ENCODE measurements around the gene OGDH.
A peak's percentile ranks its signal among the peaks of the same experiment; 100 is the strongest.
"Not testable (repeated sequence)": the region's sequence is repeated elsewhere in the genome, so short reads cannot be mapped to it uniquely, and the experiment has no call there.

OGDH gene

GRCh38 chr7:44606341-44607140 is at the start of gene OGDH:
TSS of gene OGDH (plus strand) at chr7:44606627. CDS start at chr7:44624344, 17,717 bp downstream.
- DNase-seq (ENCODE audit: low read depth, low spot score): peak; percentile 95

GRCh38 chr7:44557485-44557884 is 48.9 kb upstream of the OGDH start:
- DNase-seq (ENCODE audit: low read depth, low spot score): no peak

GRCh38 chr7:44559485-44559884 is 46.9 kb upstream of the OGDH start:
- DNase-seq (ENCODE audit: low read depth, low spot score): no peak

- DNase-seq (ENCODE audit: low read depth, low spot score): no peak
Observed at GRCh38 chr7:44561481-44561880, 44.9 kb upstream of the OGDH start.

- no peak for DNase-seq (ENCODE audit: low read depth, low spot score)
Observed at GRCh38 chr7:44561962-44562621, 44.3 kb upstream of the OGDH start.

- DNase-seq (ENCODE audit: low read depth, low spot score): not testable (repeated sequence)
Observed at GRCh38 chr7:44562622-44562962, 43.8 kb upstream of the OGDH start.

GRCh38 chr7:44563171-44563679 is 43.2 kb upstream of the OGDH start:
- DNase-seq (ENCODE audit: low read depth, low spot score): no peak

- DNase-seq (ENCODE audit: low read depth, low spot score): no peak
Observed at GRCh38 chr7:44564606-44565005, 41.8 kb upstream of the OGDH start.

GRCh38 chr7:44565097-44565794 is 41.2 kb upstream of the OGDH start:
- peak; percentile 12 for DNase-seq (ENCODE audit: low read depth, low spot score)

GRCh38 chr7:44565795-44566559 is 40.5 kb upstream of the OGDH start:
- no peak for DNase-seq (ENCODE audit: low read depth, low spot score)

GRCh38 chr7:44566680-44567079 is 39.7 kb upstream of the OGDH start:
- DNase-seq (ENCODE audit: low read depth, low spot score): no peak

GRCh38 chr7:44567884-44568283 is 38.5 kb upstream of the OGDH start:
- no peak for DNase-seq (ENCODE audit: low read depth, low spot score)

- no peak for DNase-seq (ENCODE audit: low read depth, low spot score)
Observed at GRCh38 chr7:44568771-44569560, 37.5 kb upstream of the OGDH start.

- DNase-seq (ENCODE audit: low read depth, low spot score): no peak
Observed at GRCh38 chr7:44569959-44570358, 36.5 kb upstream of the OGDH start.

- no peak for DNase-seq (ENCODE audit: low read depth, low spot score)
Observed at GRCh38 chr7:44572771-44573170, 33.7 kb upstream of the OGDH start.

GRCh38 chr7:44573464-44574286 is 32.8 kb upstream of the OGDH start, which contains the start of gene DDX56:
TSS of gene DDX56 (minus strand) at chr7:44573908. CDS start at chr7:44573895, 13 bp downstream.
- peak; percentile 77 for DNase-seq (ENCODE audit: low read depth, low spot score)

GRCh38 chr7:44574287-44574872 is 32.0 kb upstream of the OGDH start:
- DNase-seq (ENCODE audit: low read depth, low spot score): no peak

GRCh38 chr7:44575054-44575453 is 31.4 kb upstream of the OGDH start:
- no peak for DNase-seq (ENCODE audit: low read depth, low spot score)

GRCh38 chr7:44576228-44576627 is 30.2 kb upstream of the OGDH start:
- no peak for DNase-seq (ENCODE audit: low read depth, low spot score)
